GM13976 (cell line): Measurements from ENCODE around the gene NTM.

Experiments
- DNase-seq: peaks from one replicate; pipeline ENCODE4 v3.0.0; 2012; ENCODE audit warnings: low spot score
- in situ Hi-C: fragments of 300-500 bp; cut with MboI; formaldehyde crosslinking; loops from one replicate; pipeline ENCODE4 v1.12.0; 2022; ENCODE audit warnings: low sequenced_read_pairs, mixed read lengths, inconsistent platforms; ENCODE audit not compliant: unreplicated experiment
- TF ChIP-seq, protein P1 (sequence below): IDR thresholded peaks from 2 replicates; pipeline ENCODE4 v1.5.1; 2012; ENCODE audit warnings: borderline replicate concordance, mild to moderate bottlenecking; ENCODE audit not compliant: insufficient read depth; ENCODE audit errors: extremely low read depth, missing control alignments, control extremely low read depth

NTM gene

DNA sequence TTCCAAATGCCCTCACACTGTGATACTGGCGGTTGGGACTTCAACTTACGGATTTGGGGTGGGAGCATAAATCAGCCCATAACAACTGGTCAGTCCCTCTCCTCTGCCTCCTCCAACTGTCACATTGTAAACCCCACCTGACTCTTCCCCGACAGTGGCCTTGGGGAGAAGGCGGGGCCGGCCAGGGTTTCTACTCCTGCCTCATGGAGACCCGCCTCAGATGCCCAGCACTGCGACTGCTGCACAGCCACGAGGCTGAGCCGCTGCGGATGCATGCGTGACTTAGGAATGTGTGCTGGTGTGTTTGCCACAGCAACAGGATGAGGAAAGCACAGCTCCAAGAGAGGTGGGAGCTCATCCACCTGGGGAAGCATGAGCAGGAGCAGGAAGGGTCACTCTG, 914.2 kb downstream of the NTM start:
- DNase-seq: no peak
- TF ChIP-seq, protein P1, sequence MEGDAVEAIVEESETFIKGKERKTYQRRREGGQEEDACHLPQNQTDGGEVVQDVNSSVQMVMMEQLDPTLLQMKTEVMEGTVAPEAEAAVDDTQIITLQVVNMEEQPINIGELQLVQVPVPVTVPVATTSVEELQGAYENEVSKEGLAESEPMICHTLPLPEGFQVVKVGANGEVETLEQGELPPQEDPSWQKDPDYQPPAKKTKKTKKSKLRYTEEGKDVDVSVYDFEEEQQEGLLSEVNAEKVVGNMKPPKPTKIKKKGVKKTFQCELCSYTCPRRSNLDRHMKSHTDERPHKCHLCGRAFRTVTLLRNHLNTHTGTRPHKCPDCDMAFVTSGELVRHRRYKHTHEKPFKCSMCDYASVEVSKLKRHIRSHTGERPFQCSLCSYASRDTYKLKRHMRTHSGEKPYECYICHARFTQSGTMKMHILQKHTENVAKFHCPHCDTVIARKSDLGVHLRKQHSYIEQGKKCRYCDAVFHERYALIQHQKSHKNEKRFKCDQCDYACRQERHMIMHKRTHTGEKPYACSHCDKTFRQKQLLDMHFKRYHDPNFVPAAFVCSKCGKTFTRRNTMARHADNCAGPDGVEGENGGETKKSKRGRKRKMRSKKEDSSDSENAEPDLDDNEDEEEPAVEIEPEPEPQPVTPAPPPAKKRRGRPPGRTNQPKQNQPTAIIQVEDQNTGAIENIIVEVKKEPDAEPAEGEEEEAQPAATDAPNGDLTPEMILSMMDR: no peak
- in situ Hi-C loops: no loop called here

DNA sequence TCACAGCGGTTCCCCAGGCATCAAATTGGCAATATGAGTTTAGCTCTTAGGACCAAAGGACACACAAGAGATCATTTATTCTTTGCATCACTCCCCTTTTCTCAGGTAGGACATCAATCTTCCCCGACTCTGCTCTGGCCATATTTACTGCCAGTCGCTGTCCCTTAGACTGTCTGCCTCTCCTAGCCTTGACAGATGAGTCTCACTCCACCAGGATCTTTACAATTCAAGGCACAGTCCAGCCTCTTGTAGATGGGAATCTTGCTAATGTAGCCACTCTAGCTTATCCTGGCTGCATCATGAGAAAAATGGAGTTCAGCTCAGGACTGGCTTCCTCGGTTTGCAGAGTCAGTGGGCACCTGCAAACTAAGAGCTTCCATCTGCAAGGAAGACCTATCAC, 915.2 kb downstream of the NTM start:
- TF ChIP-seq, protein P1: no peak
- in situ Hi-C loops: no loop called here
- DNase-seq: no peak

DNA sequence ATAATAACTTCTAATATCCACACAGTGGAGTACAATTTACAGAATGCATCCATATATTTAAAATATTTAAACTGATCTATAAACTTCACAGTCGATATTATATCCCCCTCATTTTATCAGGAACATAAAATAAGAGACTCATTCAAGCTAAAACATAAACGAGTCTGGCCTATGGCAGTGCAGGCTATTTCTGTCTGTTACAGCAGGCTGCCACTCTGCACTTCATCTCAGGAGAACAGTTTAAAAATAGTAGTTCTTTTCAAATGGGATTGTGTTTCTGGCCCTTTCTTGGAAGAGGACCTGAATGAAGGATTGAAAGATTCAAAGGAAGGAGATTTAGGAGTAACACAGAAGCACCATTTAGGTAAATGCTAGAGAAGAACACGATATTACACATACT, 915.7 kb downstream of the NTM start:
- TF ChIP-seq, protein P1: no peak
- no peak for DNase-seq
- in situ Hi-C loops: no loop called here

DNA sequence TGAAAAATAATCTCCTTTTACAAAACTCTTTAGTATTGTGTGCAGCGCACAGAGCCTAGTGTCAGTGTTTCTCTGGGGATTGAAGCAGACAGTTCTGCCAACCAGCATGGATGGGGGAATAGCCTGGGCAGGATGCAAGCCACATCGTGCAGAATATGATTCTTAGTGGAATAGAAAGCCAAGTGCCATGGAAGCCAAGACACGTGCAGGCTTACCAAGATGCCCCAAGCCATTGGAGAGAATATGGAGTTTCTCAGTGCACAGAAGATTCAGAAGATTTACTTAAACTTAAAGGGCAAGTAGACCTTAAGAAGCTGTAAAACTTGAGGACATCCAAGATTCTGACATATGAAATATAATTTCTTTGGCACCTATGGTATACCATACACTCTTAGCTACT, 917.6 kb downstream of the NTM start:
- TF ChIP-seq, protein P1: no peak
- in situ Hi-C loops: no loop called here
- DNase-seq: no peak

DNA sequence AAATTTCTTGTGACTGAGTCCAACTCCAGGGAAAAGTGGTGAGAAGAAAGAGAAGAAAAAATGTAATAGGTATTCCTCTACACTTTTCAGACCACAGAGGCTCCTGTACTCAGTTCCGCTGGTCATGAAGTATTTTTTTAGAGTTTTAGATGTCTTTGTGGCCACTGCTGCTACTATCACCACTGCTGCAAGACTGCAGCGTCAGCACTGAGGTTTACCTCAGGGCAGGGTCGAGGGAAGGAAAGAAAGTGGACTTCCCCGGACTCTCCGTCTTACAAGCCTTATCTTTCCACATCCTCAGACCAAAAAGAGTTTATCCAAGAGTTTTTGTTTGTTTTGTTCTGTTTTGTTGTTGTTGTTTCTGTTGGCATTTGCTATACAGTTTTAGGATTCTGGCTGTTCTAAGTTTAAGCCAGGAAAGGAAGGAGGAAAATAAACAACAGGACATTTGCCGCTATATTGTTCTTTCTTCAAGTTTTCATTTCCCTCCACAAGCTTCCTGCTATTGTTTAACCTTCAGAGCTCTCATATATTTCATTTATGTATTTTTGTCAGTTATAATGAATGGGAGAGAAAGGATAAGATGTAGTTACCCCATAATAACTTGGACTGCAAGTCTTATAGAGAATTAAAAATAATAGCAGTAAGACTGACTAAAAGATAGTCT, 919.3 kb downstream of the NTM start:
- DNase-seq: no peak
- in situ Hi-C loops: no loop called here
- TF ChIP-seq, protein P1: no peak

DNA sequence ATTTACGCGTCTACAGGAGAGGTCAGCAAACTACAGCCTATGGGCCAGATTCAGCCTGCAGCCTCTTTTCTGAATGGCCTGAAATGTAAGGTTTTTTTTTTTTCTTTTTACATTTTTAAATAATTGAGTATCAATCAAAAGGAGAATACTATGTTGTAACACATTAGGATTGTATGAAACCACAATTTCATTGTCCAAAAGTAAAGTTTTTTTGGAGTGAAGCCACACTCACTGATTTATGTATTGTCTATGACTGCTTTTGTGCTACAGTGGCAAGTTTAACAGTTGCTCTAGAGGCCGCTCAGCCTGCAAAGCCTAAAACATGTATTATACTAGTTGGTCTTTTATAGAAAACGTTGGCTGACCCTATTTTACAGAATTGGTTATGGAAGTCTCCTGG, 923.2 kb downstream of the NTM start:
- in situ Hi-C loops: no loop called here
- DNase-seq: no peak
- TF ChIP-seq, protein P1: no peak
